ENCODE results near the gene KCNA1.

Gene KCNA1

GRCh38 chr12:4911316-4911994 lies 1.8 kb downstream of the KCNA1 start:
- no peak for DNase-seq

GRCh38 chr12:4914720-4915119 lies 5.0 kb downstream of the KCNA1 start:
- DNase-seq: no peak

- DNase-seq: no peak
Measured at GRCh38 chr12:4915752-4916151, 6.0 kb downstream of the KCNA1 start.

GRCh38 chr12:4918950-4919660 lies 9.4 kb downstream of the KCNA1 start:
- no peak for DNase-seq

GRCh38 chr12:4932576-4932975 lies 22.9 kb downstream of the KCNA1 start:
- DNase-seq: no peak

GRCh38 chr12:4933411-4933810 lies 23.7 kb downstream of the KCNA1 start:
- no peak for DNase-seq

GRCh38 chr12:4934407-4935035 lies 24.8 kb downstream of the KCNA1 start:
- no peak for DNase-seq

GRCh38 chr12:4938900-4939299 lies 29.2 kb downstream of the KCNA1 start:
- DNase-seq: no peak

GRCh38 chr12:4939418-4940023 lies 29.8 kb downstream of the KCNA1 start:
- DNase-seq: no peak

GRCh38 chr12:4943067-4943937 lies 33.6 kb downstream of the KCNA1 start:
- DNase-seq: no peak

GRCh38 chr12:4943938-4944284 lies 34.2 kb downstream of the KCNA1 start:
- no peak for DNase-seq

GRCh38 chr12:4947253-4947652 lies 37.5 kb downstream of the KCNA1 start:
- no peak for DNase-seq

- no peak for DNase-seq
Measured at GRCh38 chr12:4951083-4951482, 41.4 kb downstream of the KCNA1 start.

GRCh38 chr12:4951601-4952000 lies 41.9 kb downstream of the KCNA1 start:
- DNase-seq: no peak

GRCh38 chr12:4954621-4955354 lies 45.1 kb downstream of the KCNA1 start:
- DNase-seq: no peak

GRCh38 chr12:4956054-4956453 lies 46.3 kb downstream of the KCNA1 start:
- no peak for DNase-seq

- no peak for DNase-seq
Measured at GRCh38 chr12:4956968-4957367, 47.3 kb downstream of the KCNA1 start.

GRCh38 chr12:4957761-4958160 lies 48.1 kb downstream of the KCNA1 start:
- no peak for DNase-seq

GRCh38 chr12:4958697-4959375 lies 49.1 kb downstream of the KCNA1 start:
- no peak for DNase-seq

- no peak for DNase-seq
Measured at GRCh38 chr12:4959381-4959780, 49.7 kb downstream of the KCNA1 start.

- DNase-seq: no peak
Measured at GRCh38 chr12:4960030-4960429, 50.3 kb downstream of the KCNA1 start.

GRCh38 chr12:4960547-4960946 lies 50.8 kb downstream of the KCNA1 start:
- no peak for DNase-seq
